GM12873 (cell line): ENCODE results near the gene ELAVL4.

Experiments used
- TF ChIP-seq, protein P1 (sequence below): IDR thresholded peaks from 2 replicates; pipeline ENCODE4 v1.5.1; 2012; ENCODE audit warnings: low read depth, mild to moderate bottlenecking, moderate library complexity, low read length, control low read depth; ENCODE audit not compliant: insufficient read depth; ENCODE audit errors: missing control alignments

Gene ELAVL4

DNA sequence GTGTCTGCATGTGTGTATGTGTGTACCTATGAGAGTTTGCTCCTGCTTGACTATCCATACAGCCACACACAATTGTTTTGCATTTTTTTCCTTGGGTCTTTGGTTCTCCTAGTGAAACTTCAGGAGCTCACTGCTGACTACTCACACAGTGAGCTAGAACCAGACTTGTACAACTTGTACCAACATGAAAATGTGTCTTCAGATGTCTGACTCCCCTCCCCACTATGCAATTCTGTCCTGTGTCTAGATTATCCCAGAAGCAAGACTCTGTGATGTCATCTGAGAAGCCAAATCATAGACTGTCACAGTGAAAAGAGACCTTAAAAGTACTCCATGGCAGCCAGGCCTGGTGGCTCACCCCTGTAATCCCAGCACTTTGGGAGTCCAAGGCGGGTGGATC, 49.7 kb downstream of the ELAVL4 start:
- TF ChIP-seq, protein P1, sequence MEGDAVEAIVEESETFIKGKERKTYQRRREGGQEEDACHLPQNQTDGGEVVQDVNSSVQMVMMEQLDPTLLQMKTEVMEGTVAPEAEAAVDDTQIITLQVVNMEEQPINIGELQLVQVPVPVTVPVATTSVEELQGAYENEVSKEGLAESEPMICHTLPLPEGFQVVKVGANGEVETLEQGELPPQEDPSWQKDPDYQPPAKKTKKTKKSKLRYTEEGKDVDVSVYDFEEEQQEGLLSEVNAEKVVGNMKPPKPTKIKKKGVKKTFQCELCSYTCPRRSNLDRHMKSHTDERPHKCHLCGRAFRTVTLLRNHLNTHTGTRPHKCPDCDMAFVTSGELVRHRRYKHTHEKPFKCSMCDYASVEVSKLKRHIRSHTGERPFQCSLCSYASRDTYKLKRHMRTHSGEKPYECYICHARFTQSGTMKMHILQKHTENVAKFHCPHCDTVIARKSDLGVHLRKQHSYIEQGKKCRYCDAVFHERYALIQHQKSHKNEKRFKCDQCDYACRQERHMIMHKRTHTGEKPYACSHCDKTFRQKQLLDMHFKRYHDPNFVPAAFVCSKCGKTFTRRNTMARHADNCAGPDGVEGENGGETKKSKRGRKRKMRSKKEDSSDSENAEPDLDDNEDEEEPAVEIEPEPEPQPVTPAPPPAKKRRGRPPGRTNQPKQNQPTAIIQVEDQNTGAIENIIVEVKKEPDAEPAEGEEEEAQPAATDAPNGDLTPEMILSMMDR, result no peak

DNA sequence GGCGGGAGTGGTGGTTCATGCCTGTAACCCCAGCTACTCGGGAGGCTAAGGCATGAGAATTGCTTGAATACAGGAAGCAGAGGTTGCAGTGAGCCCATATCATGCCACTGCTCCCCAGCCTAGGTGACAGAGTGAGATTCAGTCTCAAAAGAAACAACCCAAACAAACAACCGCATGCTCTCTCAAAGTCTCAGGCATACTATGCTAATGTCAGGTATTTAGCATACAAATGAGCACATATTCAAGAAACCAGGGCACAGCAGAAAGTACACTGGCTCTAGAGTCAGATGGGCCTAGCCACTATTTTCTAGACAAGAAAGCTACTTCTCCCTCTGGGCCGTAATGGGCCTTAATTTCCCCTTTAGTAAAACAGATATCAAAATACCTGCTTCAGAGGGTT, 55.0 kb downstream of the ELAVL4 start:
- TF ChIP-seq, protein P1, result no peak

DNA sequence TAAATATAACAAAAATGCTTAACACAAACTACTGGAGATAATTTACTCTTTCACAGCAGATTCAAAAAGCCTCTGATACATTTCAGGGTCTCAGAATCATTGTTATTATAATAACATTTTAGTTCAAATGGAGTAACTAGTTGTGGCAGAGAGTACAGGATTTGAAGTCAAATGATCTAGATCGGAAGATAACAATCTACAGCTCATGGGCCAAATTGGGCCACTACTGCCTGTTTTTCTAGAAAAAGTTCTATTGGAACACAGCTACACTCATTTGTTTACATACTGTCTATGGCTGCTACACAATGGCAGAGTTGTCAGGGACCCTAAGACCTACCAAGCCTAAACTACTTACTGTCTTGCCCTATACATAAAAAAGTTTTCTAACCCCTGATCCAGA, 63.6 kb downstream of the ELAVL4 start:
- TF ChIP-seq, protein P1, result no peak

DNA sequence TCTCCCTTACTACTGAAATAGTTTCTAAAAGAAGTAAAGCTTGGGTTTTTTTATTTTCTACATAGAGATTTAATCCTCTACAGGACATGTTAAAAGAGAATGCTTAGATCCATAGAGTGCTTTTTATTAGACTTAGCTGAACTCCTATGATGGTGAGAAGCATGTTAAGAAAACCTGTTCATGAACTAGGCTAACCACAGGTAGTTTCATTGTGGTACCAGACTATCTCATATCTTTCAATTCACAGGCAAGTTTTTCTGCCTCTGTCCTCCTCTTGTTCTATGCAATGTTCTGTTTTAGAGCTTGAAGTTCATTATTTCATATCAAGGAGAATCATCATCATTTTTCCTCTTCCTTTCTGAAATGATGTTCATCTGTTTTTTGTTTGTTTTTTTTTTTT, 65.4 kb downstream of the ELAVL4 start:
- TF ChIP-seq, protein P1, result no peak

DNA sequence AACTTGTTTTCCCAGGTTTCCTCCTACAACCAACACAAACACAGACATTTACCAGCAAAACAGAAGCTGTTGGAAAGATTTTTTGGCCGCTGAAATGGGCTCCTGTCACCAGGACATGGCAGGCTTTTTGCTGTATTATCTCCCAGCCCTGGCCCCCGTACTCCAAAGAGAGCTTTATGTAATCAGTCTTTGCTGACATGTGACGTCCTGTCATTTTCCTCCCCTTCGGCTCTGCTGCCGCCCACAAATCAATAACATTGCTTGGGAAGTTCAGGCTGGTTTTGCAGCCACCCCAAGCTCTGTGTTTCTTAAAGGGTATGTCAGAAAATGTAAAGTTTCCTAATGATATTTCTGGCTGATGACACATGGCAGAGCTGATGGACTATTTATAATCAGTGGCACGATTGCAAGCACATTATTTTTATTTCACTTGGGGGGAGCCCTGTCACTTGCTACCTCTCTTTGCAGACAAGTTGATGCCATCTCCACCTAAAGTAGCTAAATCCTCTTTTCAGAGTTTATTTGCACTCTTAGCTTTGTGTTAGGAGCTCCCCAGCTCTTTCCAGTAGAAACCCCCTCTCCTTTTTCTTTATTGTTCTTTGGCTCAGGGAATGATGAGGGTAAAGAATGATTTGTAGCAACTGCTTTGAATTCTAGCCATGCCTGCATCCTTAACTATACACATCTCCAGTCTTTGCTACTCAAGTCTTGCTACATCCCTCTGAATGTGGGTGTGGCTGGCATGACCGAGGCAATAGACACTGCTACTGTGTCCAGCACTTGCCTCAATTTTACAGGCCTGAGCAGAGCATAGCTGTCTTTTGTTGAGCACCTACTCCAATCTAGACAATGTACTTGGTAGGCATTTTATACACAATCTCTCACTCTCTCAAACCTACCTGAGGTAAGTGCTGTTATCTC, 67.3 kb downstream of the ELAVL4 start:
- TF ChIP-seq, protein P1, result no peak

DNA sequence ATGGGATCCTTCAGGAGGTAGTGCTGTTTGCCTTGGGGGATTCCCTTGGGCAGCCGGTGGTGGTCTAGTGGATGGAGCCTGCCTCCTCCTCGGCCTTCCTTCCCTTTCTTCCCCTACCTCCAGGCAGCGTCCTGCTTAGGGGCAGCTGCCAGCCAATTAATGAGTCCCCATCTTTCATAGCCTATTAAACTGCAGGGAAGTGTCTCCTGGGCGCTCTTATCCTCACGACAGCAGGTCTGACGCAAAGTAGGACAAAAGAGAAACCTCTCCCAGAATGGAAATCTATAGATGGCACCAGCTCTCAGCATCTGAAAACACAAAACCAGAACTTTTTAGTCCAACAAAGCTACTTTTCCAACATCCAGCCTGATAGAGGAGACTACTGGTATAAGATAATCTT, 69.3 kb downstream of the ELAVL4 start:
- TF ChIP-seq, protein P1, result no peak

DNA sequence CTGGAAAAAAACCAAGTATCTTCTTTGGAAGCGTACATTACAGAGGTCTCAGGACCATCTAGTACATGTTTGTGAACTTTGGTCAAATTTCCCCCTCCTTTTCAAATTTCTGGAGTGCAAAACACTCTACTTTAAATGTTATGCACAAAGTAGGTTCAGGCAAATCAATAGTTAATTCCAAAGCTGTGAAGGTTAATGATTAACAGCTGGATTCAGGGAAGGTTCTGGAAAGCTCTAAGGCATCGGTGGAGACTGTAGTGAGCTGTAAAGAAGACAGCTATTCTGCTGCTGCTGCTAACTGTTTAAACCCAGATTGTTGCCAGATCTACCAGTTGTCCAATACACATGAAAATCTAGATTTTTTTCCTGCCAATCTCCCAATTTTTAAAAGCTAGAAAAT, 70.9 kb downstream of the ELAVL4 start:
- TF ChIP-seq, protein P1, result no peak
